BE2C (cell line): ENCODE results near the gene SLC1A7.

Experiments
- DNase-seq: peaks from one replicate; pipeline ENCODE4 v3.0.0-alpha.2; 2020
- H3K27me3 ChIP-seq: fragments of 250-450 bp; sonication (Bioruptor Pico); 2 replicates; pipeline ENCODE4 v1.5.1; 2020; ENCODE audit warnings: mild to moderate bottlenecking
- H3K36me3 ChIP-seq: fragments of 250-450 bp; sonication (Bioruptor Pico); 2 replicates; pipeline ENCODE4 v1.5.1; 2020; ENCODE audit warnings: mild to moderate bottlenecking
- H3K4me1 ChIP-seq: fragments of 250-450 bp; sonication (Bioruptor Pico); 2 replicates; pipeline ENCODE4 v1.5.1; 2020
- H3K4me3 ChIP-seq: 2 replicates; pipeline ENCODE4 v1.5.1; 2011; ENCODE audit warnings: low read depth, low read length
- H3K9me3 ChIP-seq: fragments of 250-450 bp; sonication (Bioruptor Pico); 2 replicates; pipeline ENCODE4 v1.5.1; 2020
- TF ChIP-seq, protein P1 (sequence below): IDR thresholded peaks from 2 replicates; pipeline ENCODE4 v1.5.1; 2012; ENCODE audit warnings: mild to moderate bottlenecking, low read depth, low read length

SLC1A7 gene

DNA sequence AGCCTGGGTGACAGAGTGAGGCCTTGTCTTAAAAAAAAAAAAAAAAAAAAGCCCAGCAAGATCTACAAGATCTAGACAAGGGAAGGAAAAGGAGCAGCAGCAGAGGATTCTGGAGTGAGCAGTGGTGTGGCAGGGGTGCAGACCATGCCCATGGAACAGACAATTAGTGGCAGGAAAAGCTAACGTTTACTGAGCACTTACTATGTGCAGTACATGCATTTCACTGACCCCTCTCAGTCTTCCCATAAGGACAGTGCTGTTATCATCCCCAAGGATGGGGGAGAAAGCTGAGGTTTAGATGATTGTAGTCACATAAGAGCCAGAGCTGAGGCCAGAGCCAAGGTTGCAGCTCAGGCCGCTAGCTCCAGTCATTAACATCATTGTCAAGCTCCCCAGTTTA is 74.6 kb downstream of the SLC1A7 start:
- TF ChIP-seq, protein P1, sequence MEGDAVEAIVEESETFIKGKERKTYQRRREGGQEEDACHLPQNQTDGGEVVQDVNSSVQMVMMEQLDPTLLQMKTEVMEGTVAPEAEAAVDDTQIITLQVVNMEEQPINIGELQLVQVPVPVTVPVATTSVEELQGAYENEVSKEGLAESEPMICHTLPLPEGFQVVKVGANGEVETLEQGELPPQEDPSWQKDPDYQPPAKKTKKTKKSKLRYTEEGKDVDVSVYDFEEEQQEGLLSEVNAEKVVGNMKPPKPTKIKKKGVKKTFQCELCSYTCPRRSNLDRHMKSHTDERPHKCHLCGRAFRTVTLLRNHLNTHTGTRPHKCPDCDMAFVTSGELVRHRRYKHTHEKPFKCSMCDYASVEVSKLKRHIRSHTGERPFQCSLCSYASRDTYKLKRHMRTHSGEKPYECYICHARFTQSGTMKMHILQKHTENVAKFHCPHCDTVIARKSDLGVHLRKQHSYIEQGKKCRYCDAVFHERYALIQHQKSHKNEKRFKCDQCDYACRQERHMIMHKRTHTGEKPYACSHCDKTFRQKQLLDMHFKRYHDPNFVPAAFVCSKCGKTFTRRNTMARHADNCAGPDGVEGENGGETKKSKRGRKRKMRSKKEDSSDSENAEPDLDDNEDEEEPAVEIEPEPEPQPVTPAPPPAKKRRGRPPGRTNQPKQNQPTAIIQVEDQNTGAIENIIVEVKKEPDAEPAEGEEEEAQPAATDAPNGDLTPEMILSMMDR: no peak
- no peak for DNase-seq

DNA sequence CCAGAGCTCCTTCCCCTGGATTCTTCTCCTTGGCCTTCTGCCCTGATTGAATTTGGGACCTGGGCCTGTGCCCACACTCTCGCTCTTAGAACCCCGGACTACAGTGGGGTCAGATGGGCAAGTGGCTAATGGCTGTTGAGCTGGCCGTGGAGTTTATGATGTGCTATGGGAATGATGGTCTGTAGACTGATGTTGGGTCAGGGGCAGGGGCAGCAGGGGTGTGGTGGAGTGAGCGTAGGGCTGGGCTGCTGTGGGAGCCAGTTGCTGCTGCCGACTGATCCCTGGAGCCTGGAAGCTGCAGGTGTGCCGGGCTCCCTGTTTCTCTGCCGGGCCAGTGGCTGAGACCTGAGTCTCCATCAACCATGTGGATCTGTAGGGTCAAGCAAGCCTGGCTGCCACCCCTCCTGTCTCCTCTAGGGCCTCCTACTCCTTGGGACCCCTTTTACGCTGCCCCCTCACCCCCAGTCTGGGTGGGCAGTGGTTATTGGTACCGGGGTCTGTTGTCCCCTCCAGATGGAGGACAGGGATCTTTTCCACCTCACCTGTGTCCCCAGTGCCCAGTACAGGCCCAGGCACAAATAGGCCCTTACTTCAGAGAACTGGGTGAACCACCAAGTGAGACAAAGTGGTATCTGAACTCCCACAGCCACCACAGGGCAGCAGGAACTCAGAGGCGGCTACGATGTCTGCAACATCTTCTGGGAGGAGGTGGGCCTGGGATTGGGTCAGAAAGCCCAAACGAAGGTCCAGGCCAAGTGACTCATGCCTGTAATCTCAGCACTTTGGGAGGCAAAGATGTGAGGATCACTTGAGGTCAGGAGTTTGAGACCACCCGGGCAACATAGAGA is 75.3 kb downstream of the SLC1A7 start:
- TF ChIP-seq, protein P1: no peak
- Histone ChIP-seq H3K9me3 (no peaks in the 10 kb centered on the region), H3K27me3 (no peaks in the 10 kb centered on the region), H3K36me3 (no peaks in the 10 kb centered on the region), H3K4me1 (no peaks in the 10 kb centered on the region), H3K4me3 (no peak overlapping the region)
- DNase-seq: no peak

More for the DNA sequence above, 74.6 kb downstream of the SLC1A7 start:
- H3K4me3 ChIP-seq: no peak overlapping the region
- no peaks in the 10 kb centered on the region for H3K4me1 ChIP-seq
- no peaks in the 10 kb centered on the region for H3K9me3 ChIP-seq
- H3K36me3 ChIP-seq: no peaks in the 10 kb centered on the region
- H3K27me3 ChIP-seq: no peaks in the 10 kb centered on the region

DNA sequence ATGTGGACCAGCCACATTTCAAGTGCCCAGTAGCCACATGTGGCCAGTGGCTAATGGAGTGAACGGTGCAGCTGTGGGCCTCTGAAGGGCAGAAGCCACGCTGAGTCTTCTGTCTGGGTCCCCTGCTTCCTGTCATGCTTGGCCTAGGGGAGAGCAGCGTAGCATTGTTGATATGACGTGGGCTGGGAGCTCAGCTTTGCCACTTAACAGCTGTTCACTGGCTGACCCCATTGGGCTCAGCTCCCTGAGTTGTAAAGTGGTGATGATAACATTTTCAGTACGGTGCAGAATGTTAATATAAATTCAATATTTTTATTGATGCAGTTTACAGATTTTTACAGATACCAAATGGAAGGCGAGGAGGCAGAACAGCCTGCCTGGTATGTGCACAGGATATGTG is 76.0 kb downstream of the SLC1A7 start:
- no peaks in the 10 kb centered on the region for H3K36me3 ChIP-seq
- TF ChIP-seq, protein P1: no peak
- no peak overlapping the region for H3K4me3 ChIP-seq
- no peak for DNase-seq
- no peaks in the 10 kb centered on the region for H3K9me3 ChIP-seq
- H3K4me1 ChIP-seq: no peaks in the 10 kb centered on the region
- H3K27me3 ChIP-seq: no peaks in the 10 kb centered on the region

DNA sequence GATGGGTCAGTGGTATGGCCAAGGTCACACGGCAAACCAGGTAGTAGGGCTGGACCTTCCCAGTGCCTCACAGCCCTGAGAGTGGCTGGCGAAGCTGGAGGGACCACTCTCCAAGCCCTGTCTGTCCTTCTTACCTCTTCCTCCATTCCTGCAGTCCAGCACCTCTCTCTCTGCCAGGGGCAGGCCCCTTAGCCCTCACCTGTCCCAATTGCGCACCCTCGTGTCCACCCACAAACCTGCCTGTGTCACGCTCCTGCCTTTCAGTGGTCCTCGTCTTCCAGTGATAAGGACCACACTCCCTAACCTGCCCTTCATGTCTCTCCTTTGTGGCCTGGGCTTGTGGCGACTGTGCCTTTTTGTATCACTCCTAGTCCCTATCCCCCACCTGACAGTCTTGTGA is 77.0 kb downstream of the SLC1A7 start:
- Histone ChIP-seq H3K36me3 (no peaks in the 10 kb centered on the region), H3K4me3 (no peak overlapping the region), H3K9me3 (no peaks in the 10 kb centered on the region), H3K4me1 (no peaks in the 10 kb centered on the region), H3K27me3 (no peaks in the 10 kb centered on the region)
- TF ChIP-seq, protein P1: no peak
- DNase-seq: no peak

DNA sequence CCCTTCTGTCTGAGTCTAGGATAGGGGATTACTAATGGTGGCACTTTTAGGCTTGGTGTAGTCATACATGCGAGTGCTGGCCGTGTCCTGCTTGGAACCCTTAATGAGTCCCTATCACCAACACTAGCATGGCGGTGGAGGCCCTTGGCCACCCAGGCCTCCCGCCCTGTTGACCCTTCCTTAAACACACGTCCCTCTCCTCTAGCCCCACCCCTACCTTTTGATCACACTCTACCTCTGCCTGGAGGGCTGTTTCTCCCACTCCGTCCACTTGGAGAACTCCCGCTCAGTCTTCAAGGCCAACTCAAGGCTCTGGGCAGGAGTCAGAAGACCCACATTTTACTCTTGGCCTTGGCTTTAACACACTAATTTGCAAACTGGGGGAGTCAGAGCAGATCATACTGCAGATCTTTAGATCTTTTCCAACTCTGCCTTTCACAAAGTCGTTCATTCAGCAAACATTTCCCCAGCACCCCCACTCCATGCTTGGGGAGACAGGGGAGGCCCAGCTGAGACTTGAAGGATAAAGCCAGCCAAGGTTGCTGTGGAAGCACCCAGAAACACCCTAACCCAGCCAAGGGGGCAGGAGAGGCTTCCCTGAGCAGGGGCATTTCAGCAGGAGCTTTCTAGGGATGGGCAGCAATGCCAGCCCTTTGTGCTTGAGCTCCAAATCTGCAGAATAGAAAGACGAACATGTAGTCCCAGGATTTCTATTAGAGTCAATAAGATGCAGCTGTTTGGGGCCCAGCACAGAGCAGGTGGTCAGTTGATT is 78.5 kb downstream of the SLC1A7 start:
- H3K4me3 ChIP-seq: no peak overlapping the region
- TF ChIP-seq, protein P1: no peak
- no peaks in the 10 kb centered on the region for H3K36me3 ChIP-seq
- no peaks in the 10 kb centered on the region for H3K4me1 ChIP-seq
- no peaks in the 10 kb centered on the region for H3K9me3 ChIP-seq
- H3K27me3 ChIP-seq: no peaks in the 10 kb centered on the region
- DNase-seq: no peak
